H1 (cell line): ENCODE data around the gene DOK7. TPM values are rescaled to one million over a fixed set of nuclear protein-coding genes. Genes with fewer than 3 reads are reported as not detected.

Source experiments
- BRCA1 ChIP-seq: IDR thresholded peaks from 2 replicates; pipeline ENCODE4 v1.6.1; 2012; ENCODE audit warnings: low read depth, low read length, improper control_type of control experiment
- polyA plus RNA-seq, 7 experiments: library from polyadenylated mRNA; depleted of rRNA in 3 of 7; stranded (reverse) in 5 of 7; unstranded in 2 of 7; fragments of >200 nt in 5 of 7; fragments of 200-250 nt in 2 of 7; gene quantifications; 1 replicate in 5 of 7; 2 replicates in 1 of 7; 4 replicates in 1 of 7; pipeline versions ENCODE4 v1.2.1 to v1.2.3, GENCODE V29; 2011 to 2013; ENCODE audit warnings: missing spikeins in 2 of 7, mixed read lengths in 2 of 7
- total RNA-seq: library from RNA; stranded (reverse); fragmentation: NEBNext Ultra II Directional; extraction: Animal tissue kit (Norgen Biotek cat#: 25700); gene quantifications from 2 replicates; pipeline ENCODE4 v1.2.1, GENCODE V29; 2021
- TF ChIP-seq, protein P1 (sequence below): IDR thresholded peaks from 2 replicates; pipeline ENCODE4 v1.6.1; 2012; ENCODE audit warnings: inconsistent platforms

The DOK7 gene
- total and polyA plus RNA-seq, 2 of the 8 experiments (the other 6 are each of a cell fraction or from before 2014, with no cell fraction given): 0.32 TPM; not detected in 1

DNA sequence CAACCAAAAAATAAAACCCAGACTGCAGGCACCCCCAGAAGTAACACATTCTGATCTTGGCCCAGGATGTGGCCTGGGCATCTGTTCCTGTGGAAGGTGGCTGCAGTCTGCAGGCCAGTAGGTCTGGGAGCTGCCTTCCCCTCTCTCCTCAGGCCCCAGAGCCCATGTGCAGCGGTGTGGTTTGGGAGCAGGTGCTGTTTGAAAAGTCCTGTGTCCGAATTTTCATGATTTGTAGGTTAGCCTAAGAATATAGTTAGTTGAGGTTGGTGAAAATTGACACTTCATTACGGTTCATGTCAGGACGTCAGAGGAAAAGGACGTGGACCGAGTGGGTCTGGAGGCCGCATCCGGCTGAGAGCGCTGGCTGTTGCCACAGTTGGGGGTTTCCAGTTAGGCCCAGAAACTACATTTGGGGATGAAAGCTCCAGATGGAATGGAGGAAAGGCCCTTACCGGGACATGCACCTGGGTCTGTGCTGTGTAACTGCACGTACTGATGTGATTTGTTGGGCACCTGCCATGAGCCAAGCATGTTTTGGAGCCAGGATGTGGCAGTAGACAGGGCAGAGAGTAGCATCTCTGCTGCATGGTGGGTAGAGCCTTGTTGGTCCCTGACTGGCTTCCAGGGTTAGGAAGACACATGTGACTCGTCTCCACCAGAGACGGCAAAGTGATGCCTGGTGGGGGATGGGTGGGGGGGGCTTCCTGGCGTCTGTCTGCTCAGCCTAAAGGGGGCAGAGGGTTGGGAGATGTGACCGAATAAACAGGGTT lies 43.1 kb upstream of the DOK7 start (continued):
- TF ChIP-seq BRCA1: no peak
- TF ChIP-seq, protein P1, sequence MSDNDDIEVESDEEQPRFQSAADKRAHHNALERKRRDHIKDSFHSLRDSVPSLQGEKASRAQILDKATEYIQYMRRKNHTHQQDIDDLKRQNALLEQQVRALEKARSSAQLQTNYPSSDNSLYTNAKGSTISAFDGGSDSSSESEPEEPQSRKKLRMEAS: no peak
- TF ChIP-seq, all 59 proteins: peak for 0
